ENCODE results near the gene LCA5L. TPM values are rescaled to one million over a fixed set of nuclear protein-coding genes. Genes with fewer than 3 reads are reported as not detected.

Gene LCA5L
- total and polyA plus RNA-seq, 10 of the 15 experiments (the other 5 are each of a cell fraction or from before 2014, with no cell fraction given) = 0.18 to 0.55 (median 0.27) TPM; not detected in 2

- TF ChIP-seq NFYA (IDR thresholded peaks at IDR 0.05; ENCODE audit: borderline replicate concordance, low read depth, low read length) (no peak), NR2C2 (IDR thresholded peaks at IDR 0.05; ENCODE audit: borderline replicate concordance, control insufficient read depth, insufficient read length, low read depth) (no peak), ZNF687 (IDR thresholded peaks at IDR 0.05) (no peak), BCL3 (IDR thresholded peaks at IDR 0.05; ENCODE audit: borderline replicate concordance, insufficient read depth, low read depth, low read length, poor library complexity, severe bottlenecking) (no peak), ZSCAN29 (IDR thresholded peaks at IDR 0.05) (no peak), KLF5 (IDR thresholded peaks at IDR 0.05; ENCODE audit: partially characterized antibody) (no peak), MXI1 (IDR thresholded peaks at IDR 0.05; ENCODE audit: low read depth, low read length) (no peak), HDGF (IDR thresholded peaks at IDR 0.05) (no peak)
- Histone ChIP-seq H2AFZ (ENCODE audit: control insufficient read depth, low read depth, low read length) (no peak overlapping the region), H3K4me1 (ENCODE audit: control insufficient read depth, insufficient read depth, low read length) (no peaks in the 10 kb centered on the region), H4K20me1 (ENCODE audit: control insufficient read depth, insufficient read depth) (no peaks in the 10 kb centered on the region), H3K36me3 (ENCODE audit: control insufficient read depth in 2 of 2, insufficient read depth in 2 of 2, low read length in 1 of 2) (no peaks in the 10 kb centered on the region), H3K27ac (ENCODE audit: control insufficient read depth, insufficient read depth) (no peak overlapping the region), H3K9ac (ENCODE audit: control insufficient read depth, insufficient read depth, low read length) (no peak overlapping the region), H3K9me3 (replicated peaks; ENCODE audit: control insufficient read depth, insufficient read depth, low read length) (no peaks in the 10 kb centered on the region), H3K4me2 (ENCODE audit: control insufficient read depth, insufficient read depth) (no peak overlapping the region), H3K27me3 (replicated peaks in 1 of 2; ENCODE audit: control insufficient read depth in 2 of 2, insufficient read depth in 2 of 2, low read length in 1 of 2) (no peaks in the 10 kb centered on the region), H3K79me2 (ENCODE audit: control insufficient read depth, insufficient read depth, low read length) (no peaks in the 10 kb centered on the region), H3K4me3 (no peak overlapping the region)
- intact Hi-C loops (cut with micrococcal nuclease; ENCODE audit: unreplicated experiment) (no loop called here), in situ Hi-C loops (cut with MboI) (no loop called here)
- DNase-seq (ENCODE audit: low read depth, low spot score) (no peak), FAIRE-seq (no peak), ATAC-seq (no peak)
- BruUV-seq (replicated peaks) = no TSS peak
- 50% methylated on average over 4 of the region's 4 CpGs for WGBS (ENCODE audit: insufficient coverage, insufficient replicate concordance, low lambda C conversion rate, missing lambda C conversion rate)
- ChIA-PET POLR2A (no interaction called here), CTCF (no interaction called here), RAD21 (ENCODE audit: unreplicated experiment) (no interaction called here), SMC1A (ENCODE audit: uncharacterized antibody, unreplicated experiment) (no interaction called here)
Measured at GRCh38 chr21:39434950-39435349, 10.6 kb downstream of the LCA5L start.

Measured in GM12878 (cell line).